HG03097 (cell line): Measurements from ENCODE around the gene KLHL12.

Experiments
- ATAC-seq: cut with Tn5 transposase; IDR thresholded peaks from one replicate; pipeline ENCODE4 v1.9.1; 2021; ENCODE audit not compliant: unreplicated experiment, low FRiP score

The KLHL12 gene

DNA sequence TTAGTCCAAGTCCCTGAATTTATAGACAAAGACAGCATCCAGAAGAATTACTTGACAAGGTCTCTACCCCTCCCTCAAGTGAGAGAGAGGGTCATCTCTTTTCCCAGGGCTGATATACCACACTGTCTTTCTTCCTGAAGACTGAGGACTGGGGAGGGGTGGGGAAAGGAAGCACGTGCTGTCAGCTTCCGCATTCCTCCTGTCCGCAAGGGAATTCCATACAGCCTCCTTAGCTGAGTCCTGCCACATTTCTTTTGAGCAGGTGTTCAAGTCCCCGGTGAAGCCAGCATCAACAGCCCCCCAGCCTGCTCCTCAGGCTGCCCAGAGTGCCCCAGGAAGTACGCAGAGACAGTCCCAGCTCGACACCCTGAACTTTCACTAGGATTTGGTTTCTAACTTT, 82.1 kb downstream of the KLHL12 start:
- ATAC-seq = no peak

- ATAC-seq = no peak
Observed at GRCh38 chr1:202844259-202844658, 82.8 kb downstream of the KLHL12 start.

GRCh38 chr1:202843081-202843480, 84.0 kb downstream of the KLHL12 start:
- ATAC-seq = no peak
